ENCODE data around the gene TVP23A.
"Not testable (repeated sequence)": the region's sequence is repeated elsewhere in the genome, so short reads cannot be mapped to it uniquely, and the experiment has no call there.

The TVP23A gene

GRCh38 chr16:10836174-10836853 is 17.7 kb upstream of the TVP23A start:
- in situ Hi-C loops (cut with MboI; ENCODE audit: low sequenced_read_pairs): no loop called here

GRCh38 chr16:10835281-10835931 is 16.8 kb upstream of the TVP23A start:
- in situ Hi-C loops (cut with MboI; ENCODE audit: low sequenced_read_pairs): no loop called here

- in situ Hi-C loops (cut with MboI; ENCODE audit: low sequenced_read_pairs): no loop called here
These were observed 16.2 kb upstream of the TVP23A start for GRCh38 chr16:10834766-10835165.

- in situ Hi-C loops (cut with MboI; ENCODE audit: low sequenced_read_pairs): no loop called here
These were observed 15.5 kb upstream of the TVP23A start for GRCh38 chr16:10834130-10834529.

- in situ Hi-C loops (cut with MboI; ENCODE audit: low sequenced_read_pairs): no loop called here
These were observed 14.7 kb upstream of the TVP23A start for GRCh38 chr16:10833271-10833670.

GRCh38 chr16:10831894-10832886 is 13.6 kb upstream of the TVP23A start:
- in situ Hi-C loops (cut with MboI; ENCODE audit: low sequenced_read_pairs): no loop called here

GRCh38 chr16:10830240-10830639 is 11.6 kb upstream of the TVP23A start:
- in situ Hi-C loops (cut with MboI; ENCODE audit: low sequenced_read_pairs): not testable (repeated sequence)

- in situ Hi-C loops (cut with MboI; ENCODE audit: low sequenced_read_pairs): not testable (repeated sequence)
These were observed 10.9 kb upstream of the TVP23A start for GRCh38 chr16:10829390-10830098.

- in situ Hi-C loops (cut with MboI; ENCODE audit: low sequenced_read_pairs): no loop called here
These were observed 10.3 kb upstream of the TVP23A start for GRCh38 chr16:10828851-10829366.

- in situ Hi-C loops (cut with MboI; ENCODE audit: low sequenced_read_pairs): no loop called here
These were observed 9.2 kb upstream of the TVP23A start for GRCh38 chr16:10827691-10828341.

GRCh38 chr16:10824111-10824893 is 5.7 kb upstream of the TVP23A start:
- in situ Hi-C loops (cut with MboI; ENCODE audit: low sequenced_read_pairs): no loop called here

- in situ Hi-C loops (cut with MboI; ENCODE audit: low sequenced_read_pairs): no loop called here
These were observed 4.1 kb upstream of the TVP23A start for GRCh38 chr16:10822702-10823101.

- in situ Hi-C loops (cut with MboI; ENCODE audit: low sequenced_read_pairs): no loop called here
These were observed 2.0 kb upstream of the TVP23A start for GRCh38 chr16:10820546-10820945.

- in situ Hi-C loops (cut with MboI; ENCODE audit: low sequenced_read_pairs): no loop called here
These were observed 1.1 kb downstream of the TVP23A start for GRCh38 chr16:10817514-10817913.

GRCh38 chr16:10813099-10813455 is 5.5 kb downstream of the TVP23A start:
- in situ Hi-C loops (cut with MboI; ENCODE audit: low sequenced_read_pairs): no loop called here

GRCh38 chr16:10812312-10813098 is 6.1 kb downstream of the TVP23A start:
- in situ Hi-C loops (cut with MboI; ENCODE audit: low sequenced_read_pairs): no loop called here

GRCh38 chr16:10809706-10810105 is 8.9 kb downstream of the TVP23A start:
- in situ Hi-C loops (cut with MboI; ENCODE audit: low sequenced_read_pairs): no loop called here

- in situ Hi-C loops (cut with MboI; ENCODE audit: low sequenced_read_pairs): no loop called here
These were observed 9.7 kb downstream of the TVP23A start for GRCh38 chr16:10808850-10809249.

- in situ Hi-C loops (cut with MboI; ENCODE audit: low sequenced_read_pairs): no loop called here
These were observed 10.4 kb downstream of the TVP23A start for GRCh38 chr16:10808218-10808617.
